HepG2 (cell line): Measurements from ENCODE around the gene ZNF23. TPM values are rescaled to one million over a fixed set of nuclear protein-coding genes. Genes with fewer than 3 reads are reported as not detected.

ENCODE experiments used
- ARNTL ChIP-seq: sonication (generic); formaldehyde crosslinking; IDR thresholded peaks from 2 replicates; pipeline ENCODE4 v1.4.0; 2020; ENCODE audit warnings: mild to moderate bottlenecking, missing genetic modification reagents
- CBX1 ChIP-seq: IDR thresholded peaks from one replicate; pipeline ENCODE4 v1.6.1; 2016; ENCODE audit warnings: antibody characterized with exemption, low read depth
- EZH2 ChIP-seq: conservative IDR thresholded peaks from 2 replicates; pipeline ENCODE4 v1.6.1; 2012; ENCODE audit warnings: mild to moderate bottlenecking, low read depth, low read length, moderate library complexity
- FOSL2 ChIP-seq: sonication (generic); formaldehyde crosslinking; IDR thresholded peaks from 2 replicates; pipeline ENCODE4 v1.4.0; 2020; ENCODE audit warnings: missing genetic modification reagents
- GATAD2A ChIP-seq: IDR thresholded peaks from 2 replicates; pipeline ENCODE4 v1.6.1; 2016
- KLF9 ChIP-seq: IDR thresholded peaks from 2 replicates; pipeline ENCODE4 v1.6.1; 2016; ENCODE audit warnings: low read depth
- MIER2 ChIP-seq: IDR thresholded peaks from 2 replicates; pipeline ENCODE4 v1.6.1; 2016; ENCODE audit warnings: missing biosample characterization, missing genetic modification reagents
- NFRKB ChIP-seq: fragments of 450-650 bp; IDR thresholded peaks from 2 replicates; pipeline ENCODE4 v1.6.1; 2017
- PITX1 ChIP-seq: sonication (generic); formaldehyde crosslinking; IDR thresholded peaks from 2 replicates; pipeline ENCODE4 v1.5.1; 2020; ENCODE audit warnings: mild to moderate bottlenecking, missing genetic modification reagents
- PLRG1 ChIP-seq: fragments of 450-650 bp; conservative IDR thresholded peaks from 2 replicates; pipeline ENCODE4 v1.6.1; 2016
- SUZ12 ChIP-seq: fragments of 150-350 bp; IDR thresholded peaks from 2 replicates; pipeline ENCODE4 v1.6.1; 2014; ENCODE audit warnings: low read depth, low read length
- USF2 ChIP-seq, 2 experiments: sonication (generic) in 1 of 2; formaldehyde crosslinking in 1 of 2; IDR thresholded peaks; 2 replicates each; pipeline versions ENCODE4 v1.5.1 to v1.6.1; 2011 to 2020; ENCODE audit warnings: borderline replicate concordance in 1 of 2, low read depth in 1 of 2, low read length in 1 of 2, mild to moderate bottlenecking in 1 of 2, missing genetic modification reagents in 1 of 2, moderate library complexity in 1 of 2
- ZNF124 ChIP-seq: sonication (generic); formaldehyde crosslinking; IDR thresholded peaks from 2 replicates; pipeline ENCODE4 v1.4.0; 2020; ENCODE audit warnings: missing genetic modification reagents
- ZNF180 ChIP-seq: sonication (generic); formaldehyde crosslinking; IDR thresholded peaks from 2 replicates; pipeline ENCODE4 v1.4.0; 2020; ENCODE audit warnings: low read depth, missing genetic modification reagents, borderline replicate concordance
- ZNF280D ChIP-seq: sonication (generic); formaldehyde crosslinking; IDR thresholded peaks from 2 replicates; pipeline ENCODE4 v1.5.1; 2020; ENCODE audit warnings: mild to moderate bottlenecking, missing genetic modification reagents
- ZNF615 ChIP-seq: sonication (generic); formaldehyde crosslinking; IDR thresholded peaks from 2 replicates; pipeline ENCODE4 v1.5.0; 2020; ENCODE audit warnings: mild to moderate bottlenecking, missing genetic modification reagents, borderline replicate concordance
- ZNF777 ChIP-seq: sonication (generic); formaldehyde crosslinking; IDR thresholded peaks from 2 replicates; pipeline ENCODE4 v1.4.0; 2020; ENCODE audit warnings: missing genetic modification reagents
- ZNF879 ChIP-seq: sonication (generic); formaldehyde crosslinking; IDR thresholded peaks from 2 replicates; pipeline ENCODE4 v1.8.1; 2023; ENCODE audit warnings: missing genetic modification reagents
- polyA plus RNA-seq, 8 experiments: library from polyadenylated mRNA; depleted of rRNA in 3 of 8; stranded (reverse) in 7 of 8; unstranded in 1 of 8; fragments of >200 nt; fragmentation: Illumina TruSeq in 4 of 8; extraction: Trizol in 4 of 8; gene quantifications; 2 replicates each; pipeline versions ENCODE4 v1.2.1 to v1.2.3, GENCODE V29; 2011 to 2016; ENCODE audit warnings: low read depth in 4 of 8, missing spikeins in 1 of 8, mixed read lengths in 1 of 8; ENCODE audit not compliant: insufficient read depth in 1 of 8
- total RNA-seq, 5 experiments: library from RNA; depleted of rRNA; stranded (reverse); fragments of >200 nt; fragmentation: Illumina TruSeq; extraction: Trizol; gene quantifications; 2 replicates each; pipeline ENCODE4 v1.2.3, GENCODE V29; 2016; ENCODE audit warnings: low read depth in 1 of 5
- TF ChIP-seq, protein P1 (sequence below): sonication (generic); formaldehyde crosslinking; IDR thresholded peaks from 2 replicates; pipeline ENCODE4 v1.5.0; 2020; ENCODE audit warnings: missing genetic modification reagents
- TF ChIP-seq, protein P2 (sequence below): sonication (generic); formaldehyde crosslinking; IDR thresholded peaks from 2 replicates; pipeline ENCODE4 v1.4.0; 2020; ENCODE audit warnings: missing genetic modification reagents, borderline replicate concordance
- TF ChIP-seq, protein P3 (sequence below): sonication (generic); formaldehyde crosslinking; IDR thresholded peaks from 2 replicates; pipeline ENCODE4 v1.8.0; 2022; ENCODE audit warnings: missing genetic modification reagents, mild to moderate bottlenecking, inconsistent platforms, borderline replicate concordance

ZNF23 gene
- total and polyA plus RNA-seq, 2 of the 13 experiments (the other 11 are each of a cell fraction or from before 2014, with no cell fraction given) = 8.6 to 12.2 TPM

GRCh38 chr16:71426069-71426879 is 35.8 kb downstream of the ZNF23 start (continued):
- TF ChIP-seq, protein P1, sequence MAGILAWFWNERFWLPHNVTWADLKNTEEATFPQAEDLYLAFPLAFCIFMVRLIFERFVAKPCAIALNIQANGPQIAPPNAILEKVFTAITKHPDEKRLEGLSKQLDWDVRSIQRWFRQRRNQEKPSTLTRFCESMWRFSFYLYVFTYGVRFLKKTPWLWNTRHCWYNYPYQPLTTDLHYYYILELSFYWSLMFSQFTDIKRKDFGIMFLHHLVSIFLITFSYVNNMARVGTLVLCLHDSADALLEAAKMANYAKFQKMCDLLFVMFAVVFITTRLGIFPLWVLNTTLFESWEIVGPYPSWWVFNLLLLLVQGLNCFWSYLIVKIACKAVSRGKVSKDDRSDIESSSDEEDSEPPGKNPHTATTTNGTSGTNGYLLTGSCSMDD (CRISPR knock-in tag) = no peak
- TF ChIP-seq EZH2 = no peak
- TF ChIP-seq ZNF180 (CRISPR knock-in tag) = peak; percentile 95; the same call in 1 of the 2 replicates
- peak; percentile 90 for TF ChIP-seq ARNTL (CRISPR knock-in tag)
- TF ChIP-seq ZNF280D = peak; percentile 96
- peak; percentile 43 for TF ChIP-seq CBX1
- peak; percentile 88 for TF ChIP-seq MIER2 (CRISPR knock-in tag)
- peak; percentile 90; the same call in 1 of the 2 replicates for TF ChIP-seq PITX1 (CRISPR knock-in tag)
- TF ChIP-seq SUZ12 = no peak
- TF ChIP-seq, protein P2, sequence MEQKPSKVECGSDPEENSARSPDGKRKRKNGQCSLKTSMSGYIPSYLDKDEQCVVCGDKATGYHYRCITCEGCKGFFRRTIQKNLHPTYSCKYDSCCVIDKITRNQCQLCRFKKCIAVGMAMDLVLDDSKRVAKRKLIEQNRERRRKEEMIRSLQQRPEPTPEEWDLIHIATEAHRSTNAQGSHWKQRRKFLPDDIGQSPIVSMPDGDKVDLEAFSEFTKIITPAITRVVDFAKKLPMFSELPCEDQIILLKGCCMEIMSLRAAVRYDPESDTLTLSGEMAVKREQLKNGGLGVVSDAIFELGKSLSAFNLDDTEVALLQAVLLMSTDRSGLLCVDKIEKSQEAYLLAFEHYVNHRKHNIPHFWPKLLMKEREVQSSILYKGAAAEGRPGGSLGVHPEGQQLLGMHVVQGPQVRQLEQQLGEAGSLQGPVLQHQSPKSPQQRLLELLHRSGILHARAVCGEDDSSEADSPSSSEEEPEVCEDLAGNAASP (CRISPR knock-in tag) = peak; percentile 64; the same call in 1 of the 2 replicates
- no peak for TF ChIP-seq NFRKB
- TF ChIP-seq USF2 (IDR thresholded peaks at IDR 0.05; ENCODE audit: low read depth, low read length) = peak; percentile 50; the same call in 1 of the 2 replicates
- peak; percentile 34; the same call in 1 of the 2 replicates for TF ChIP-seq USF2 (CRISPR knock-in tag; IDR thresholded peaks at IDR 0.05; ENCODE audit: borderline replicate concordance)
- TF ChIP-seq ZNF124 = peak; percentile 99
- TF ChIP-seq ZNF615 = peak; percentile 78; the same call in 1 of the 2 replicates
- no peak for TF ChIP-seq PLRG1
- TF ChIP-seq KLF9 = peak; percentile 96
- peak; percentile 77; the same call in 1 of the 2 replicates for TF ChIP-seq ZNF777 (CRISPR knock-in tag)
- TF ChIP-seq GATAD2A = peak; percentile 96
- TF ChIP-seq, protein P3, sequence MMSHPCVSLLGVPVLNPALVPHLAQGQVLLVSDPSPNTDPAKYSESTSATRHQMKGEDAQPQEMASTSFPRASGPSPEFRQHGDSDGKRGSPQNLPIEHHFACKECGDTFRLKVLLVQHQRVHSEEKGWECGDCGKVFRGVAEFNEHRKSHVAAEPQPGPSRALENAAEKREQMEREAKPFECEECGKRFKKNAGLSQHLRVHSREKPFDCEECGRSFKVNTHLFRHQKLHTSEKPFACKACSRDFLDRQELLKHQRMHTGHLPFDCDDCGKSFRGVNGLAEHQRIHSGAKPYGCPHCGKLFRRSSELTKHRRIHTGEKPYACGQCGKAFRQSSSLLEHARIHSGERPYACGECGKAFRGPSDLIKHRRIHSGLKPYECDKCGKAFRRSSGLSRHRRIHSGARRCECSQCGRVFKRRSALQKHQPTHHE = peak; percentile 95
- TF ChIP-seq ZNF879 (CRISPR knock-in tag) = 0 out of 2 replicates have a peak, but pooled peaks have one; percentile 50
- peak; percentile 83 for TF ChIP-seq FOSL2 (CRISPR knock-in tag)
